ENCODE data around the gene PCNX4.

The PCNX4 gene

GRCh38 chr14:60195179-60195810 lies 103.6 kb downstream of the PCNX4 start:
- in situ Hi-C loops (cut with MboI; ENCODE audit: low pct_unique_long_range_greater_than_20kb, low sequenced_read_pairs): no loop called here
- no peak for DNase-seq

GRCh38 chr14:60196291-60196690 lies 104.6 kb downstream of the PCNX4 start:
- DNase-seq: no peak
- in situ Hi-C loops (cut with MboI; ENCODE audit: low pct_unique_long_range_greater_than_20kb, low sequenced_read_pairs): no loop called here

GRCh38 chr14:60197629-60198303 lies 106.0 kb downstream of the PCNX4 start:
- DNase-seq: no peak
- in situ Hi-C loops (cut with MboI; ENCODE audit: low pct_unique_long_range_greater_than_20kb, low sequenced_read_pairs): no loop called here

- no peak for DNase-seq
- in situ Hi-C loops (cut with MboI; ENCODE audit: low pct_unique_long_range_greater_than_20kb, low sequenced_read_pairs): no loop called here
Observed at GRCh38 chr14:60199321-60199720, 107.6 kb downstream of the PCNX4 start.

- DNase-seq: no peak
- in situ Hi-C loops (cut with MboI; ENCODE audit: low pct_unique_long_range_greater_than_20kb, low sequenced_read_pairs): loop anchor here (25.0 kb wide), 1 partner anchor 358 kb away; no protein-coding TSS in a partner anchor
Observed at GRCh38 chr14:60204104-60204842, 112.5 kb downstream of the PCNX4 start.

GRCh38 chr14:60204843-60205774 lies 113.4 kb downstream of the PCNX4 start:
- no peak for DNase-seq
- in situ Hi-C loops (cut with MboI; ENCODE audit: low pct_unique_long_range_greater_than_20kb, low sequenced_read_pairs): loop anchor here (25.0 kb wide), 1 partner anchor 357 kb away; no protein-coding TSS in a partner anchor

- in situ Hi-C loops (cut with MboI; ENCODE audit: low pct_unique_long_range_greater_than_20kb, low sequenced_read_pairs): loop anchor here (25.0 kb wide), 1 partner anchor 356 kb away; no protein-coding TSS in a partner anchor
- no peak for DNase-seq
Observed at GRCh38 chr14:60206249-60206670, 114.5 kb downstream of the PCNX4 start.

GRCh38 chr14:60206837-60207533 lies 115.3 kb downstream of the PCNX4 start:
- in situ Hi-C loops (cut with MboI; ENCODE audit: low pct_unique_long_range_greater_than_20kb, low sequenced_read_pairs): loop anchor here (25.0 kb wide), 1 partner anchor 355 kb away; no protein-coding TSS in a partner anchor
- DNase-seq: no peak

- in situ Hi-C loops (cut with MboI; ENCODE audit: low pct_unique_long_range_greater_than_20kb, low sequenced_read_pairs): loop anchor here (25.0 kb wide), 1 partner anchor 352 kb away; no protein-coding TSS in a partner anchor
- no peak for DNase-seq
Observed at GRCh38 chr14:60210703-60211102, 119.0 kb downstream of the PCNX4 start.

- DNase-seq: no peak
- in situ Hi-C loops (cut with MboI; ENCODE audit: low pct_unique_long_range_greater_than_20kb, low sequenced_read_pairs): loop anchor here (25.0 kb wide), 1 partner anchor 351 kb away; no protein-coding TSS in a partner anchor
Observed at GRCh38 chr14:60211153-60211552, 119.4 kb downstream of the PCNX4 start.

GRCh38 chr14:60212503-60213371 lies 121.0 kb downstream of the PCNX4 start:
- in situ Hi-C loops (cut with MboI; ENCODE audit: low pct_unique_long_range_greater_than_20kb, low sequenced_read_pairs): loop anchor here (25.0 kb wide), 1 partner anchor 350 kb away; no protein-coding TSS in a partner anchor
- no peak for DNase-seq

GRCh38 chr14:60214003-60214402 lies 122.3 kb downstream of the PCNX4 start:
- in situ Hi-C loops (cut with MboI; ENCODE audit: low pct_unique_long_range_greater_than_20kb, low sequenced_read_pairs): loop anchor here (25.0 kb wide), 1 partner anchor 348 kb away; no protein-coding TSS in a partner anchor
- DNase-seq: no peak

GRCh38 chr14:60214415-60215126 lies 122.8 kb downstream of the PCNX4 start:
- in situ Hi-C loops (cut with MboI; ENCODE audit: low pct_unique_long_range_greater_than_20kb, low sequenced_read_pairs): loop anchor here (25.0 kb wide), 1 partner anchor 348 kb away; no protein-coding TSS in a partner anchor
- no peak for DNase-seq

- in situ Hi-C loops (cut with MboI; ENCODE audit: low pct_unique_long_range_greater_than_20kb, low sequenced_read_pairs): loop anchor here (25.0 kb wide), 1 partner anchor 347 kb away; no protein-coding TSS in a partner anchor
- DNase-seq: no peak
Observed at GRCh38 chr14:60215127-60215444, 123.4 kb downstream of the PCNX4 start.

GRCh38 chr14:60215520-60216420 lies 124.0 kb downstream of the PCNX4 start:
- in situ Hi-C loops (cut with MboI; ENCODE audit: low pct_unique_long_range_greater_than_20kb, low sequenced_read_pairs): loop anchor here (25.0 kb wide), 1 partner anchor 347 kb away; no protein-coding TSS in a partner anchor
- no peak for DNase-seq
